Putamen (tissue), 1 donor: Measurements from ENCODE around the gene COL15A1.
A peak's percentile ranks its signal among the peaks of the same experiment; 100 is the strongest.
"Not testable (repeated sequence)": the region's sequence is repeated elsewhere in the genome, so short reads cannot be mapped to it uniquely, and the experiment has no call there.

Experiments
- DNase-seq: peaks from one replicate; pipeline ENCODE4 v3.0.0-alpha.2; 2016; ENCODE audit warnings: low spot score

The COL15A1 gene

DNA sequence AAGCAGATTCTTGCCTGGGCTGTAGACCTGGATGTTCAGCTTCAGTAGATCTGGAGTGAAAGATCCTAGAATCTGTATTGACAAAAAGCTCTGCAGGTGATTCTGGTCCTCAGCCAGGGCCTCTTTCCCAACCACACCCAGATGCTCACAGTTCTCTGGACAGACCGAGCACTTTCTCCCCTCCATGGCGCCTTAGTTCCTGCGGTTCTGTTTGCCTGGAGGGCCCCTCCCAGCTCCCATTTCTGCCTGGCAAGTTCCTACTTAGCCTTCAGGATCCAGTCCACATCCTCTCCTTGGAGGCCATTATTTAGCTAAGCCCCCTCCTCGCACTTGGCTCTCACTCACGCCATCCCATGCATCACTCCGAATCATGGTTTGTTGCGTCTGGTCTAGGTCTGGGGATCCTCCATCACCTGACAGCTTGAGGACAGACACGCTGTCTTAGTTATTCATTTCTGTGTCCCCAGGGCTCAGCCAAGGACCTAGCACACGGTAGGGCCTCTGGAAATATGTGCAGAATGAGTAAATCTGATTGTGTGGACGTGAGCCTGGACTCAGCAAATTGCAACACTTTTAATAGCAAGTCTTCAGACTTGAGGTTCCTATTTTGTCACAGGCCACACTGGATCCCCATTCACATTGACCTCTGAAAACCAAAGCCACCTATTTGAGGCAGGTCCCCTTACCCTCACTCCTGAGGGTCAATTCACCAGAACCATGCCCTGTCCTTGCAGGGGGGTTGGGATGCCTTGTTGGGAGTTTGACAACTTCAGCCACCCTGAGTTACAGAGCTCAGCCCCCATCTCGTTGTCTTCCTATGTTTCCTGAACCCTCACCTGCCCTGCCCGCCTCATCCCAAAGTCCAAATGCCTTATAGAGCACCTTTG lies 50.7 kb downstream of the COL15A1 start:
- DNase-seq: no peak

DNA sequence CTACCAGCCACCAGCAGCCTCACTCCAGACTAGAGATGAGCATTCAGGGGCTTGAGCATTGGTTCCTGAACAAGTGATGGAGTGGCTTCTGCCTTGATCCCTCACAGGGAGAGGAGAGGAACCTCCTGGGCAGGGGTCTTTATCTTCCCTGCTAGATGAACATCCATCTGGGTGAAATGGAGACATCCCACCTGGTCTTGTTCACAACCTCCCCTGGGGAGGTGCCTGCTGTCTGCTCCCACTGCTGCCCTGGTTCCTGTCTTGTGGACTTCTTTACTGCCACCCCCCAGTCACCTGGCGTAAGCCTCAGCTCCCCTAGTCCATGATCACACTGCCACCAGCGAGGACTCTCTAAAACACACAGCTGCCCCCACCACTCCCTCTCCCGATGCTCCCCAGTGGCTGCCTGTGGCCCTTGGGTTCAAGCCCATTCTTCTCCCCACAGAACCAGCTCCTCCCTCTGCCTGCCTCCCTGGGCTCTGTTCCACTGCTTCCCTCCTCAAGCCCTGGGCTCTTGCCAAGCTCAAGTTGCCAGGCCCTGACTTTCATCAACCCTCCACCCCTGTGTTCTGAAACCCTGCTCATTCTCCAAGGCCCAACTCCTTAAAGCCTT lies 51.5 kb downstream of the COL15A1 start:
- DNase-seq: no peak

DNA sequence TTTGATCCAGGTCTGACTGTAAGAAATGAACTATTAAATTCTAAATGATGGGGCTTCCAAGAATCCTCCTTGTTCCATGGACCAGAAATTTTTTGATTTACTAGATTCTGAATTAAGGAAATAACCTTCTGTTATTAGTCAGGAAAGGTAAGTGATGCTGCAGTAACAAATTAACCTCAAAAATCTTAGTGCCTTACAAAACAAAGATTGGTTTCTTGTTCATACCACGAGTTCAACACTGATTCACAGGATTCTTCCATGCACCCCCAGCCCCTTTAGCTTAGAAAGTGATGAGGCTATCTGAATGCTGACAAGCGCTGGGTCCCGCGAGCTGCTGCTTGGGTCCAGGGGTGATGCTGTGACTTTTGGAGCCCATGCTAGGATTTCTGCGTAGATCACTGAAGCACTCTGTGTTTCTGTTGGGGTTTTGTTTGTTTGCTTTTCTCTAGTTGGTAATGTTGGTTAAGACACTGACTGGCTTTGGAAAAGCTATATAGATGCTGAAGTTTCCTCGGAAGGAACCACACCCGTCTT lies 52.3 kb downstream of the COL15A1 start:
- DNase-seq: no peak

DNA sequence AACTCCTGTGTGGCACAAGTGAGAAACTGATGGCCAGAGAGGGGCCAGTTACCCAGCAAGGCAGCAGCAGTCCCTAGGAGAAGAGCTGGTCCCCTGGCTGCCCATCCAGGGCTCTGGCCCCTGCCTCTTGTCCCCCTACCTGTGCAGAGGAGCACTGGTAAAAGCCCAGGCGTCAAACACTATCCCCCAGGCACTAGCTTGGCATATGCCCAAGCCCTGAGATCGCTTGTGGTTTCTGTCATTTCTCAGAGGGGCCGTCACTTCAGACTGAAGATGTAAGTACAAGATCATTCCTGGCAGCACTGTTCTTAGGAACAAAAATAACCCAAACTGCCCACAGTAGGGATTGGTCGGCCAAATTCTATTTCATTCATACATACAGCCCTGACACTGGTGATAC lies 53.9 kb downstream of the COL15A1 start:
- no peak for DNase-seq

- peak; percentile 47 for DNase-seq
Measured at GRCh38 chr9:98998441-98999151, 54.9 kb downstream of the COL15A1 start.

GRCh38 chr9:98999152-98999525 lies 55.4 kb downstream of the COL15A1 start:
- no peak for DNase-seq

GRCh38 chr9:99000476-99001395 lies 57.0 kb downstream of the COL15A1 start:
- peak; percentile 33 for DNase-seq

GRCh38 chr9:99001892-99002291 lies 58.2 kb downstream of the COL15A1 start:
- no peak for DNase-seq

DNA sequence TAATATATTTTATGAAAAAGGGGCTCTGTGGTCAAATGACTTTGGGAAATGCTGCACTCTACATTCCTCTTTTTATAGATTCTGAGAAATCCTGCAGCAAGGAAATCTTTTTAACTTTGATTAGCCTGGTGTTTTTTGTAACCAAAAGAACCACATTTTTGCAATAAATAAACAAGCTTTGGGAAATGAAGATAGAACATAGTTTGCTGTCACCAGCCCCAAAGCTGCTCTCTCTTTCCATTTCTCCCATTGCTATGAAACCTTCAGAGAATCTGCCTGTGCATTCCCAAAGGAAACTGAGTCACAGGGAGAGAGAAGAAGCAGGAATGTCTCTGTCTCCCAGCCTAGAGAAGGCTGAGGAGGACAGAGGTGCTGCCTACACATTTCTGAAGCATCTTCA lies 59.0 kb downstream of the COL15A1 start:
- no peak for DNase-seq

- DNase-seq: no peak
Measured at GRCh38 chr9:99003308-99003707, 59.6 kb downstream of the COL15A1 start.

GRCh38 chr9:99004115-99004514 lies 60.4 kb downstream of the COL15A1 start:
- DNase-seq: no peak

GRCh38 chr9:99004717-99005460 lies 61.2 kb downstream of the COL15A1 start:
- no peak for DNase-seq

- no peak for DNase-seq
Measured at GRCh38 chr9:99005651-99006050, 61.9 kb downstream of the COL15A1 start.

- no peak for DNase-seq
Measured at GRCh38 chr9:99006511-99006910, 62.8 kb downstream of the COL15A1 start.

GRCh38 chr9:99006979-99007378 lies 63.3 kb downstream of the COL15A1 start:
- DNase-seq: no peak

DNA sequence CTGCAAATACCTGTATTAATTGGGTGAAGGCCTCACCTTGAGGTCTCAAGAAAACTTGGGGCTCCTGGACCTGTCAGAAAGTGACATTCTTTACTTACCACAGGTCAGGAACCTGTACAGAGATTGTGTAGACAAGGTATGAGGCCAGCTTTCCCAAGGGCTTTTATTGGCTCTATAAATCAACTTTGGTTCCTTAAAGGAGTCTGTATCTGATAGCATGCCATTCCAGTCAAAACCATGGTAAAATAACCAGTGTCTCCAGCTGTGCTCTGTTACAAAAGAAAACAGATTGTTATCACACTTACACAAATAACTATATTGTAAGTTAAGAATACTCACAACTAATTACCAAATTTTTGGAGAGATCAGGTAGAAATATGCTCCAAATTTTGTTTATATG lies 64.5 kb downstream of the COL15A1 start:
- DNase-seq: no peak

GRCh38 chr9:99010393-99010792 lies 66.7 kb downstream of the COL15A1 start:
- DNase-seq: not testable (repeated sequence)

- DNase-seq: no peak
Measured at GRCh38 chr9:99011161-99011709, 67.5 kb downstream of the COL15A1 start.

DNA sequence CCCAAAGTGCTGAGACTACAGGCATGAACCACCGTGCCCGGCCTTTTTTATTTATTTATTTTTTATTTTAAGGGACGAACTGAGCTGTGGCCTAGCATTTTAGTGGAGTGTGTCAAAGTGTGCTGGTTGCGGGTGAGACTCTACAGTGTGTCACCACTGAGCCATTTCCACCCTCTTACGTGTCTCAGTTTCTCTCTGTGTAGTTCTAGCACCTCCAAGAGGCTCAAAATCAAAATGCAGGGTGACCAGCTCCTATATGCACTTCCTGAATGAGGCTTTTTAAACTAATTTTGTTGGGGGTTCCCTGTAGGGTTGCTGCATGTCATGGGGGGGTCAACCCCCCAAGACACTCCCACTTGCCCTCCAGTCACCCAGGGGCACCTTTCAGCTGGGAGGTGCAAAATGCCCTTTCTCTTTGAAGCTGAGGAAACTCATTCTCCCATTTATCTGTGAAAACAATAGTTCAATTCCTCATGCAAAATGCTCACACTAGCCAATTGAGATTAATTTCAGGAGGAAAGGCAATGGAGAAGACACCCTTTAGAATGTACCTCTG lies 69.3 kb downstream of the COL15A1 start:
- no peak for DNase-seq

DNA sequence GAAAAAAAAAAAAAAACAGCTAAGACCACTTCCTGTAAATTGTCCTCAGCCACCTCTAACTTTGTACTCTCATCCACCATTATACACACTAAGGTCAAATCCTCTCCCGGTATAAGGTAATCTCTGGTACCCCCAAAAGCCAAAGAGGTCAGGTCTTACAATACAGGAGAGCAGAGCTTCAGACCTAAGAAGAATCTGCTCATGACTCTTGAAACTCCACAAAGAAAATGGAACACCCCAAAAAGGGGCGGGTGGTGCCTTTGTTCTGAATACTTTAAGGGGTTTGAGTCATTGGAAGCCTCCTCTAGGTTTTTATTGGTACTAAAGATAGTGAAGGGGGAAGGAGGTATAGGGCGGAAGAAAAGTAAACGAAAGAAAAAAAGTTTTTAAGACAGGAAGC lies 69.8 kb downstream of the COL15A1 start:
- DNase-seq: no peak
